NCI-H774 (cell line): ENCODE data around the gene ADO.
"Not testable (repeated sequence)": the region's sequence is repeated elsewhere in the genome, so short reads cannot be mapped to it uniquely, and the experiment has no call there.

ENCODE experiments used
- DNase-seq: peaks from one replicate; lab custom pipeline; 2025; lab: John Stamatoyannopoulos, UW

Gene ADO

DNA sequence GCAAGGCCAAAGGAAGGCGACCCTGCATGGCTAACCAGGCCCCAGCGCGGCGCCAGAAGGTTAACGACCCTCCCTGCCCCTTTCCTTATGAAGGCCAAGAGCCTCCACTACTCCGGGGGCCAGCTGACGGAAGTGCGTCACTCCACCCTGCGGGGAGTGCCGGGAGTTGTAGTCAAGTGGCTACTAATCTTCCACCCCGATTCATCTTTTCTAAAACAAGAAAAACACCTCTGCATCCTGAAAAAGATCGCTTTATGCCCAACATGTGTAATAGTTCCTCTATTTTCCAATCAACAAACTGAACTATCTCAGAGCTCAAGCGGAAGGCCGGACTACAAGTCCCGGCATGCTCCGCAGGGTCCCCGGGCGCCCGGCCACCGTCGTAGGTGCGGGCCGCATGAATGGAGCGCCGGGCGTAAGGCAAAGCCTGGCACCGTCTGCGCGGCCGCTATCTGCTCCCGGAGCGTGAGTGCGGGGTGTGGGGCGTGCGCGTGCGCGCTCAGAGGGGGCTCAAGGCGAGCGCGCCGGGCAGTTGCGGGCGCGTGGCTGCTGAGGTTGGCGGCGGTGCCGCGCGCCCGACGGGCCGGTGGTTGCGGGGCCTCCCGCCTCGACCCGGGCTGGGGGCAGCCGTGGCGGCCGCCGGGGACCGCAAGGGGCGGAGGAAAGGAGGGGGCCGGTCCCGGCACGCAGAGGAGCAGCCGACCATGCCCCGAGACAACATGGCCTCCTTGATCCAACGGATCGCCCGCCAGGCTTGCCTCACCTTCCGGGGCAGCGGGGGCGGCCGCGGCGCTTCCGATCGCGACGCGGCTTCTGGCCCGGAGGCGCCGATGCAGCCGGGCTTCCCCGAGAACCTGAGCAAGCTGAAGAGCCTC, at the start of gene ADO:
TSS of gene ADO (plus strand) at position 365 of the 875 bp plus-strand sequence. CDS start at position 705, 340 bp downstream.
- DNase-seq, result peak; percentile 83

DNA sequence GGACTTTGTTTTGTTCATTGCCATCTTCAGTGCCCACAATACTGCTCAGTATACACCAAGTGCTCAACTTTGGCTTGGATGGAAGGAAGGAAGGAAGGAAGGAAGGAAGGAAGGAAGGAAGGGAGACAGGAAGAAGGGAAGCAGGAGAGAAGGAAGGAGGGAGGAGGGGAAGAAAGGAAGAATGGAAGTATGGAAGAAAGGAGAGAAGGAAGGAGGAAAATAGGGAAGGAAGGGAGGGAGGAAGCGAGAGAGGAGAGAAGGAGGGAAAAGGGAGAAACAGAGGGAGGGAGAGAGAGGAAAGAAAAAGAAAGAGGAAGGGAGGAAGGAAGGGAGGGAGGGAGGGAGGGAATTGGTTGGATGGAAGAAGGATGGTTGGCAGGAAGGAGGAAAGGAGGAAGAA, 49.6 kb upstream of the ADO start:
- DNase-seq, result no peak

DNA sequence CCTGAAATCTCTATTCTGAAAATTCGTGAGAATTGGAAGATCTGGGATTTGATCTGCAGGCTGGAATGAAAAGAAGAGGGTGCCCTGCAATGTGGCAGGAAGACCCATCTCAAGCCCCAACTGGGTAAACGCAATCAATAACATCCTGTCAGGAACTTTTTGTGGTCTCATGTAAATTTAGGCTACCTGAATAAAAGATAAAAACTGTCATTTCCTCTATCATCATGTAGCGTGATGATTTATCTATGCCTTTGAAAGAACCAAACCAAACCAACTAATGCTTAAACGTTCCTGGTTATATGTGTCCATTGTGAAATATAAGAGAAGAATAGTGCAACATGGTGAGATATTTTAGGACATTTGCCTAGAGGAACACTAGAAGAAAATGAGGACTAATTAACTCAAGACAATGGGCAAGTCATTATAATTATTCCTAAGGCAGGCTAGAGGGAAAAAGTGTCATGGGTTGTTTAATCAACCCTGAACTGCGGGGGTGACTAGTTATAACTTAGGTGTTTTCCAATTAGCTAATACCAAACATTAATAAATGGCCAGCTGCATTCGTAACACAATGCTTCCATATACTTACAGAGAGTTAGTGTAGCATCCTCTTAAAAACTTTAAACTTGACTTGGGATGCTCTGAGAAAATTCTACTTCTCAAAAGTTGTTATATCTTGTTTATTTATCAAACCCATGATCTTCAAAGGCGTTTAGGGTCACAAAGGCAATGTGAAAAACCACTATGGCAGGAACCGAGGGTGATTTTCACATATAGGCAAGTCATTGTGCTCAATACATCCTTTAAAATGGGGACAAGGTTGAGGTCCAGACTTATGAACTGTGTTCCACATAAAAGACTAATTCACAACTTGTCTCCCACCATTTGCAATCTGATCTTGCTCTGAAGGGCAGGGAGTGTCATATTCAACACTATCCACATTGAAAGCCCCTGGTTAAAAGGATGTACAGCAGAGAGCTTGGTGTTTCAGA, 48.6 kb upstream of the ADO start:
- DNase-seq, result no peak

DNA sequence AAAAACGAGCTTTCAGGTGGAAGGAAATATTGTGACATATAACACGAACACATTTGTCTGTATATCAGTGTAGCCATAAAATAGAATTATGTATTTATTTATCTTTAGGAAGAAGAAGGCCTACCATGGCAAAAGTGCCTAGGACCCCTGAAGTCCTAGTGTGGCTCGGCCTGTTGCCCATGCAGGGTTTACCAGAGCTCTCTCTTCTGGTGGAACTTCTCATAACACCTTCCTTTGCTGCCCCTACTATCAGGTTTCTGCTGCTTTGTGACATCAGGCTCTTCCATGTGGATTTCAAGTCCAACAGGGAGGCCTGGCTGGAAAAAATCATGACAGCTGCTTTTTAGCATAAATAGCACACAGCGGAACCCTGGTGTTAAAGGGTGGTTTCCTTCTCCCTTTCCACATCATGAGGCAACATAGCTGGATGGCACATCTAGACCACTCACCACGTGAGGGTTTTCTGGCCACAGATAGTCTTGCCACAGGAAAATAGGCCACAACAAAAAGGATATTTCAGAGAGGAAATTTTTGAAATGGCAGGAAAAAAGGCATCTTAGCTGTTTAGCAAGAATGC, 44.8 kb upstream of the ADO start:
- no peak for DNase-seq

DNA sequence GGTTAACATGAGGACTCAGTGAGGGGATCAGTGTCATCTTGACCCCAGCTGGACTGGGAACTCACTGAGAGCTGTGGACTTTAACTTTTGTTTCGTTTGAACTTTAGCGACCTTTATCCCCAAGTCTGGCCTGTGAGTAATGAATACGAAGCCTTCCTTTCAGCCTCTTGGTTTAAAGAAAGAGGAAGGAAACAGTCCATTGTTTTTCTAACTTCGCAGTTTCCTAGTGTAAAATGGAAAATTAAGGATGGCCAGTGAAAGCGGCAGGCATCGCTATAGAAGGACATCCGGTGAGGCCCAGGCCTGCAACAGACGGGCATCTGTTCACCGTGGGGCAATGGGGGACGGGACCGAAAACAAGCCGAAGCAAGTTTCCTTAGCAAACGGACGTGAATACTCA, 44.1 kb upstream of the ADO start:
- no peak for DNase-seq

DNA sequence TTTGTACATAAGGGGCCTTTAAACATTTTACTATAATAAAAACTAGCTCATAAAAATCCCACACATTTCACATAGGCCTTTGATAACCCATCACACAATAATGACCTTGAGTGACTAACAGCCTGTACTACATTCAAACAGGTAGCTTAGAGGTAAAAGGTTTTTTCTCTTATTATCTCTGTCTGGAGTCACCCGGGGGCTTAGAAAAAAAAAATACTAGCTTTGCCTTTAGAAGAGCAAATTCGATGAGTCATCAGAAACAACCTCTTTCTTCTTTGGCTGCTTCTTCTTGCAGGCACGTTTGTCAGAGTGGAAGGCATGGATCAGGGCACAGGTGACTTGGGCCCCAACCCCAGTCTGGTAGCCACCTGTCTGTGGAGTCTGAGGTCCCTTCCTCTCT, 43.4 kb upstream of the ADO start:
- no peak for DNase-seq

DNA sequence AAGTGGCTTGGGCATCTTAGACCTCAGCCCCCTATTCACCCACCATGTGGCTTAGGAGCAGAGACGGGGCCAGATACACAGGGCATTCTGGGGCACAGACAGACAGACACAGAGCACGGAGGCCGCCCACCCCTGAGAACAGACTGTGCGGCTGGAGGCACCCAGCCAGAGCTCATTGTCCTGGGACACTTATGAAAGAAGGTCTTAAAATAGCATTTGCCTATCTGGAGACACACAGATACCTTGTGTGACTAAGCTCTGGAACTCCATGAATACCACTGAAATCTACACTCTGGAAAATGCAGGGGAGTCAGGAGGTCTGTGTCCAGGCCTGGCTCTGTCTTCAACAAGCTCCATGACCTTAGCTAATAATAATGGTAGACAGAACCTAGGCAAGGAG, 41.4 kb upstream of the ADO start:
- DNase-seq, result no peak

DNA sequence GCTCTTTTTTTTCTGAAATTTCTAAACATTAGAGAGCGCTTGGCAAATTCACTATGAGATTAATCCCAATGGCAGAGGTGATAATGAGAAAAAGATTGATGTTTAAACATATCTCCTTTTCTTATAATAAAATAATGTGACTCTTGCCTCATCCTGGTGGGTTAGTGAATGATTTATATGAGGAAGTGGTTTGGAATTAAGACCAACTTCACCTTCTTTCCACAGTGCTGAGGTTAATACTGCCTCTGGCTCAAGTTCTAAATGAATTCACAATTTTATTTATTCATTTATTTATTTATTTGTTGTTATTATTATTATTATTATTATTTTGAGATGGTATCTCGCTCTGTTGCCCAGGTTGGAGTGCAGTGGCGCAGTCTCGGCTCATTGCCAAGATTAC, 40.5 kb upstream of the ADO start:
- DNase-seq, result no peak

DNA sequence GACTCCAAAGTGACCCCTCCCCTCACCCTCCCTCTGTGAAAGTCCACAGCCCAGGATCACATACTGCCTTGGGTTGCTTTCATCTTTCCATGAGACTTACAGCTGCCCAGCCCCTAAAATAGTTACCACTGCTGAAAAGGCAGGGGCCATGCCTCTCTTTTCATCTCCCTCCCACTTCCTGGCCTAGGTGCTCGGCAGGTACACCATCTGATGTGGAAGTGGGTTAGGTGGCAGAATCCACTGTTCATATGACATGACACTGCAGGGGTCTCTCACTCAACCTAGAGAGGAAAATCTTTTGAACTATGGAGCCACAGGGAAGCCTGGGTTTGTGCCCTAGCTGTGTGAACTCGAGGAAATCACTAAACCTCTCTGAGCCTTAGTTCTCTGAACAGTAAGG, 38.8 kb upstream of the ADO start:
- DNase-seq, result no peak

DNA sequence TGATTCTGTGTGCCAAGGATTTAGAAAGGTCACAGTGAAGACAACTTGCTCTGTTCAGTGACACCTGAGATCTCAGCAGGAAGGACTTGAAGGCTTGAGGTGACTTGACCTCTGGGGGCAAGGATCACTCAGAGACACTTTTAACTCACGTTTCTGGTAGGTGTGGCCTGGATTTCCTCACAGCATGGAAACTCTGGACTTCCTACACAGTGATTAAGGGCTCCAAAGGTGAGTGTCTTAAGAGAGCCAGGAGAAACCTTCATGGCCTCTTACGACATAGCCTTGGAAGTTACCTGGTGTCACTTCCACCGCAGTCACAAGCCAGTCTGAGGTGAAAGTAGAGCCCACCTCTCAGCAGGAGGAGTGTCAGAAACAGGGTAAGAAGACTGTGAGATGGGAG, 38.1 kb upstream of the ADO start:
- no peak for DNase-seq

DNA sequence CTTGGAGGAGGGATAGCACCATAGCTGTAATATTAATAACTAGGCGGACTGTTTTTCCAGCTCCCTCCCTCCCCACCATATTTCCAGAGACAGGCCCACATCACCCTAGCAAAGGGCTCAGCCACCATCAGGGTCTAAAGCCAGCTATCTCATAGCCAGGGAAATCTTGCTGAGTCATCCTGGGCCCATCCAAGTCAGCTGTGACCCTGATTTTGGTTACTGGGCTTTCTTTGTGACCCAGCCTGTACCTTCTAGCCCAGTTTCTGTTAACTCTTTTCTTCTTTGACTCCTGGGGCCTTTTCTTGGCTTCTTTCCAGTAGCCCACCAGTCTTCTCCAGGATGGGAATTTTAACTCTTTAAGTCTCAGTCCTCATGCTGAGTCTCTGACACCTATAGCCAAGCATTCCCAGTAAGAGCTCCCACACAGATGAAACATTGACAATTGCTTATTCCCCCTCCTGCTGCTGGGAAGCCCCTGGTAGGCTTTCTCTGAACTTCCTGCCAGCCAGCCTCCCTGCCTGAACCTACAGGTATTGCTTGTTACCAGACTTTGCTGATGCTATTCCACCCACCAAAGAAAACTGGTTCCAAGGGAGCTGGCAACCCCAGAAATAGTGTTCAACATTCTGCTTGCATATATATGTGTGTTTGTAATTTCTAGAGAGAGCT, 34.8 kb upstream of the ADO start:
- DNase-seq, result no peak

DNA sequence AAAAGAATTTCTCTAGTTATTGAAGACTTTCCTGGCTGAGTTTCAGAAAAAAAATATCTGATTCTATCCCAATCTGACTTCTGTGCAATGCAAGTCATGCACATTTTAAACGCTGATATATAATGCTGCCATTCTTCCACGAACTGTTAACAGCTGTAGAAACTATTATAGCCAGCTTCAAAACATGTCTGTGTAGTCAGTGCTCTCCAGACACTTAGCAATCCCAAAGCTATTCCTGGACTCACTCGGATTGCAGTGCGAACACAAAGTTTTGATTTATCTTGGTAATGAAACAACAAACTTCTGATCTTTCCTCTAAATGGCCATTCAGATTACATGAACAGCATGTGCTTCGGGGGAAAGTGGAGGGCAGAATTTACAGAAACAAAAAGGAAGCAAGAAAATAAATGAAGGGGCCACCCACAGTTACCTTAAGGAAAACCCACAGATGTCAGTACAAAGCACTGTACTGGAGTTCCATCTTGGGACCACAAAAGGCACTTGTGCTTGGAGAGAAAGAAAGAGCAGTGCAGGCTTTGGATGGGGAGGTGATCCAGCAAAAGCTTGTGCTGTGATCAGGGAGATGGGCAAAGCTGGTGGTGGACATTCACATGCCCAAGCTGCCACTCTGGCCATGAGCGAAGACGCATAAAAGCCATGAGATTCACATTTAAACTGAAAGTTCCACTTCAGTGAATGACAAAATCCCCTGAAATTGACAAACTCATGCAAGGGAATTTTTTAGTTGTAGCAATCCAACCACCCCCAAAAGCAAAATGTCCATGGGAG, 32.1 kb upstream of the ADO start:
- DNase-seq, result no peak

DNA sequence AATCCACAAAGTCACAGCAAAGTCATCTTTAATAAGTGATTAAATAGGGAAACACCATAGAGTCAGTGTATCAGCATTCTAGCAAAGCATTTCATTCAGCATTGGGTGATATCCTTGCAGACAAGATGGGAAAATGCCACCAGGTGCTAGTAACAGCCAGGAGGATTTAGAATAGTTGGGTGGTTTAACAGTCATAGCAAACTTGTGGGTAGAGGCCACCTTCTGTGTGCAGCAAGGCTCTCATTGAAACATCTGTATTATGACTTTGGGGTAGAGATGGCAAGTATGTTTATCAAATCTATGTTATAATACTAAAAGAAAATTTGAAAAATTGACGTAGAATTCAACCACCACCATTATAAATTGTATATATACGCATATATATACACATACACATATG, 26.4 kb upstream of the ADO start:
- DNase-seq, result no peak

DNA sequence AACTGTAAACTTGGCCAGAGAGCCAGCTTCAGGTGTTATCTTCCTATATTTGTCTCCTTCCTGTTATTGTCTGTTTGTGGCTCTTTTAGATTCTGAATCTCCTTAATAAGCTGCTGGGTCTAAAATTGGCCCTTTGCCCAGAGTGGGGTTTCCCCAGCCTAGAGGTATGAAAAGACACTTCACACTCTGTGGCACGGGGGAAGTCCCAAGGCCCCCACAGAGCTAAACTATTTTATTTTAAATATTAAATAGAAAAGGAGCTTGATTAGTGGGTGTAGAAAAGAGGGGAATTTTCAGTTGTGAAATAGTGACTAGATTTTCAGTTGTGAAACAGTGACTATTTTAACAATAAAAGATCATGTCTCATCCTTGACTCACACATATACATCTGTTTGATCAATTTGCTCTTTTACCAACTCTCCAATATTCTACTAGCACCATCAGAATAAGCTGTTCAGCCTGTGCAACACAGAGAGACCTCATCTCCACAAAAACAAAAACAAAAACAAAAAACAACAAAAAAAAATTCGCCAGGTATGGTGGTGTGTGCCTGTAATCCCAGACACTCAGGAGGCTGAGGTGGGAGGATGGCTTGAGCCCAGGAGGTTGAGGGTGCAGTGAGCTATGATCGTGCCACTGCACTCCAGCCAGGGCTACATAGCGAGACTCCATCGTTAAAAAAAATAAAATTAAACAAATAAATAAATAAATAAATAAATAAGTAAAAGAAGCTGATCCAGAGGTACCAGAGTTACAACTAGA, 24.9 kb upstream of the ADO start:
- DNase-seq, result no peak

DNA sequence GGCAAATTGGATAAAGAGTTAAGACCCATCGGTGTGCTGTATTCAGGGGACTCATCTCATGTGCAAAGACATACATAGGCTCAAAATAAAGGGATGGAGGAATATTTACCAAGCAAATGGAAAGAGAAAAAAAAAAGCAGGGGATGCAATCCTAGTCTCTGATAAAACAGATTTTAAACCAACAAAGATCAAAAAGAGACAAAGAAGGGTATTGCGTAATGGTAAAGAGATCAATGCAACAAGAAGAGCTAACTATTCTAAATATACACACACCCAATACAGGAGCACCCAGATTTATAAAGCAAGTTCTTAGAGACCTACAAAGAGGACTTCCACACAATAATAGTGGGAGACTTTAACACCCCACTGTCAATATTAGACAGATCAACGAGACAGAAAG, 20.0 kb upstream of the ADO start:
- DNase-seq, result not testable (repeated sequence)

DNA sequence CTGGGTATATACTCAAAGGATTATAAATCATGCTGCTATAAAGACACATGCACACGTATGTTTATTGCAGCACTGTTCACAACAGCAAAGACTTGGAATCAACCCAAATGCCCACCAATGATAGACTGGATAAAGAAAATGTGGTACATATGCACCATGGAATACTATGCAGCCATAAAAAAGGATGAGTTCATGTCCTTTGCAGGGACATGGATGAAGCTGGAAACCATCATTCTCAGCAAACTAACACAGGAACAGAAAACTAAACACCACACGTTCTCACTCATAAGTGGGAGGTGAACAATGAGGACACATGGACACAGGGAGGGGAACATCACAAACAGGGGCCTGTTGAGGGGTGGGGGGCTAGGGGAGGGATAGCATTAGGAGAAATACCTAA, 16.2 kb upstream of the ADO start:
- not testable (repeated sequence) for DNase-seq

DNA sequence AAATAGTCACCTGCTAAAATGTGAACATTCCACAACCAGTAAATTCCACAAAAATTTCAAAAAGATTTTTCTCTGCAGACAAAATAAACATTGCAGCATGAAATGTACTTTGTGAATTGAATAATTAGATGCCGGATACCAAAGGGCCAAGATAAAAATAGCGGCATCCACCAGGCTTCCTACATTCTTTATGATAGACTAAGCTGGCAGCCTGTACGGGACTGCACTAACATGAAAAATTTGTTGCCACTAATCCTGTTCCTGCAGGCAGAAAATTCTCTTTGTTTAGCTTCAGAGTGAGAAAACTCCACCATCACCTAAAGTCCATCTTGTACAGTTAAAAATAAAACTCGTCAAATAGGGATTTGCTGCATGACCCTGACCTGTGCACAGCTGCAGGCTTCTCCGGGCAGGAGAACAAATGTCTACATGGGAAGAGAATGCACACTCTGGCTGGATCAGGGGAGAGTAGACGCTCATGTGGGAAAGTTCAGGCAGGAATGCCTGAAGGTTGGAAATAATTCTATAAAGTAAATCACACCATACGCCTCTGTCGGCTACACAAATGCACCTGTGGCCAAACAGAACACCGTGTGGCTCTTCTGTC, 15.6 kb upstream of the ADO start:
- no peak for DNase-seq

DNA sequence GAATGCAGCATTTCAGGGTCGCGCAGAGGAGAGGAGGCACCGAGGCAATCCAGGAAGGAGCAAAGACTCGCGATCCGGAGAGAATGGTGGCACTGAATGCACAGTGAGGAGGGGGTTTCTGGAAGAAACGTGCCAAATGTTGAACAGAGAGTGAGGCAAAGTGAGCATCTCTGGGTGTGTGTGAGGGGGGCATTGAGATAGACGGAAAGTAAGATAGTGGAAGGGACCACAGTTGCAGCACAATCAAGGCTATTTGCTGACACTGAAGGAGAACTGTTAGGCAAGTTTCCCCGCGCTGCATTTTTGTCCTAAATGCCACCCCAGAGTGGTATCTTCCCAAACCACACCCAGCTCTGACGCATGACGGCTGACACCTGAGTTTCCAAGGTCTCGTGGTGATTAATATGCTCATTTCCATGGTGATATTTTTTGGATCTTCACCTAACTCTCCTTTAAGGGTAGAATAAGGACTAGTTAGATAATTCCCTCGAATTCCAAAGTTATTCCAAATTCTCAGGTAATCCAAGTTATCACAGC, 14.4 kb upstream of the ADO start:
- DNase-seq, result no peak

DNA sequence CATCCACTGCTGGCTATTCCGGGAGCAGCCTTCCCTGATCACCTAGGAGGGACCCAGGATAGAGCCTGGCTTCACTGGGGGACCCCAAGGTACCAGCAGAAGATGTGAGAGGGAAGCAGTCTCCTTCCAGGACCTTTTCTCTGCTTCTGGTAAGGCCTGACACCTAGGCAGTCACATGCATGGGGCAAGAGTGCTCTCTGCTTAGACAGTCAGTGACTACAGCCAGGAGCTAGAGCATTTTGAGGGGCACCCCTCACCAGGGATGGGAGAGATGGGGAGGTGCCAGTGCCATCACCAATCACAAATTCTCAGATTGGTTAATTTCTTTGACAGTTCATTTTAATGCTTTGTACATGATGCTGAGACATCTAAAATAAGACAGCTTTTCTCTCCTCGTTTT, 13.9 kb upstream of the ADO start:
- no peak for DNase-seq

DNA sequence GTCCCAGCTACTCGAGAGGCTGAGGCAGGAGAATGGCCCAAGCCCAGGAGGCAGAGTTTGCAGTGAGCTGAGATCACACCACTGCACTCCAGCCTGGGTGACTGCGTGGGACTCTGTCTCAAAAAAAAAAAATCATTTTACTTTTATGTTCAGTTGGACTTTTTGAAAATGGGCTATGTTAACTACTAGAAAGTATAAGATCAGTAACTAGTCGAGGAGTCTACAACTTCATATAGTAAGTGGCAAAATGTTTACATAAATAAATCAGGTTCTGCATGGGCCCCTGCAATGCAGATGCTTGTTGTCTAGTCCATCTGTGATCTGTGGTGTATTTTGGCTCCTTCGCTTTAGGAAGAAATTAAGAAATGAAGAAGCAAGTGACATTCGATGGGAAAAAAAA, 12.3 kb upstream of the ADO start:
- DNase-seq, result no peak
